ENCODE data around the gene BOC. TPM values are rescaled to one million over a fixed set of nuclear protein-coding genes. Genes with fewer than 3 reads are reported as not detected.

Gene BOC
- total RNA-seq, 1 experiment from 2014 or later: 0.07 TPM

GRCh38 chr3:113300596-113300995, 89.2 kb downstream of the BOC start:
- Mint-ChIP-seq H3K4me1 (ENCODE audit: low read depth, unreplicated experiment) (no peaks in the 10 kb centered on the region), H3K9me3 (ENCODE audit: low read depth, unreplicated experiment) (no peaks in the 10 kb centered on the region), H3K27me3 (ENCODE audit: unreplicated experiment) (no peaks in the 10 kb centered on the region), H3K4me3 (ENCODE audit: low read depth, unreplicated experiment) (no peak overlapping the region), H3K36me3 (ENCODE audit: insufficient read depth, unreplicated experiment) (no peaks in the 10 kb centered on the region), H3K27ac (ENCODE audit: unreplicated experiment) (no peak overlapping the region)
- TF ChIP-seq CTCF (IDR thresholded peaks at IDR 0.05; ENCODE audit: unreplicated experiment): no peak
- CTCF ChIA-PET: no interaction called here
- intact Hi-C loops (cut with micrococcal nuclease; ENCODE audit: unreplicated experiment): no loop called here
- no TSS peak for BruUV-seq (replicated peaks)
- DNase-seq: no peak

GRCh38 chr3:113304102-113304501, 92.7 kb downstream of the BOC start:
- TF ChIP-seq CTCF (IDR thresholded peaks at IDR 0.05; ENCODE audit: unreplicated experiment): no peak
- CTCF ChIA-PET: no interaction called here
- no TSS peak for BruUV-seq (replicated peaks)
- Mint-ChIP-seq H3K4me3 (ENCODE audit: low read depth, unreplicated experiment) (no peak overlapping the region), H3K4me1 (ENCODE audit: low read depth, unreplicated experiment) (no peaks in the 10 kb centered on the region), H3K27me3 (ENCODE audit: unreplicated experiment) (no peaks in the 10 kb centered on the region), H3K9me3 (ENCODE audit: low read depth, unreplicated experiment) (no peaks in the 10 kb centered on the region), H3K36me3 (ENCODE audit: insufficient read depth, unreplicated experiment) (no peaks in the 10 kb centered on the region), H3K27ac (ENCODE audit: unreplicated experiment) (no peak overlapping the region)
- DNase-seq: no peak
- intact Hi-C loops (cut with micrococcal nuclease; ENCODE audit: unreplicated experiment): no loop called here

- TF ChIP-seq CTCF (IDR thresholded peaks at IDR 0.05; ENCODE audit: unreplicated experiment): no peak
- Mint-ChIP-seq H3K27me3 (ENCODE audit: unreplicated experiment) (no peaks in the 10 kb centered on the region), H3K27ac (ENCODE audit: unreplicated experiment) (no peak overlapping the region), H3K4me1 (ENCODE audit: low read depth, unreplicated experiment) (no peaks in the 10 kb centered on the region), H3K4me3 (ENCODE audit: low read depth, unreplicated experiment) (no peak overlapping the region), H3K9me3 (ENCODE audit: low read depth, unreplicated experiment) (no peaks in the 10 kb centered on the region), H3K36me3 (ENCODE audit: insufficient read depth, unreplicated experiment) (no peaks in the 10 kb centered on the region)
- CTCF ChIA-PET: no interaction called here
- intact Hi-C loops (cut with micrococcal nuclease; ENCODE audit: unreplicated experiment): no loop called here
- DNase-seq: no peak
- no TSS peak for BruUV-seq (replicated peaks)
Measured at GRCh38 chr3:113304856-113305540, 93.6 kb downstream of the BOC start.

- Mint-ChIP-seq H3K4me3 (ENCODE audit: low read depth, unreplicated experiment) (no peak overlapping the region), H3K27me3 (ENCODE audit: unreplicated experiment) (no peaks in the 10 kb centered on the region), H3K9me3 (ENCODE audit: low read depth, unreplicated experiment) (peaks cover 7% of the 10 kb centered on the region), H3K4me1 (ENCODE audit: low read depth, unreplicated experiment) (no peaks in the 10 kb centered on the region), H3K36me3 (ENCODE audit: insufficient read depth, unreplicated experiment) (no peaks in the 10 kb centered on the region), H3K27ac (ENCODE audit: unreplicated experiment) (no peak overlapping the region)
- CTCF ChIA-PET: no interaction called here
- intact Hi-C loops (cut with micrococcal nuclease; ENCODE audit: unreplicated experiment): no loop called here
- BruUV-seq (replicated peaks): no TSS peak
- no peak for DNase-seq
- TF ChIP-seq CTCF (IDR thresholded peaks at IDR 0.05; ENCODE audit: unreplicated experiment): no peak
Measured at GRCh38 chr3:113310960-113311359, 99.6 kb downstream of the BOC start.

Data from Calu3 (cell line).